ENCODE measurements around the gene ICAM3.

ICAM3 gene

GRCh38 chr19:10364644-10365043 lies 25.2 kb upstream of the ICAM3 start:
- TF ChIP-seq SP1 (IDR thresholded peaks at IDR 0.05) = no peak
- no peak for TF ChIP-seq SUZ12 (IDR thresholded peaks at IDR 0.05)
- no peak for TF ChIP-seq ARNT (IDR thresholded peaks at IDR 0.05)
- TF ChIP-seq ELF4 (IDR thresholded peaks at IDR 0.05) = no peak
- no peak for TF ChIP-seq LEF1 (IDR thresholded peaks at IDR 0.05; ENCODE audit: borderline replicate concordance)
- TF ChIP-seq FOXM1 (IDR thresholded peaks at IDR 0.05; ENCODE audit: borderline replicate concordance) = no peak
- ChIA-PET POLR2A (no interaction called here), CTCF (no interaction called here)
- DNase-seq (ENCODE audit: extremely low spot score) = no peak

- POLR2A ChIA-PET = no interaction called here
- no peak for DNase-seq (ENCODE audit: extremely low spot score)
- CTCF ChIA-PET = no interaction called here
- TF ChIP-seq PKNOX1 (IDR thresholded peaks at IDR 0.05) (no peak), SUZ12 (IDR thresholded peaks at IDR 0.05) (no peak), ZNF384 (IDR thresholded peaks at IDR 0.05) (no peak), FOXA1 (IDR thresholded peaks at IDR 0.05) (no peak), HDGF (IDR thresholded peaks at IDR 0.05; ENCODE audit: borderline replicate concordance) (no peak), FOXK2 (IDR thresholded peaks at IDR 0.05) (no peak), NFRKB (IDR thresholded peaks at IDR 0.05) (no peak), FOXM1 (IDR thresholded peaks at IDR 0.05; ENCODE audit: borderline replicate concordance) (no peak), CTBP1 (IDR thresholded peaks at IDR 0.05; ENCODE audit: borderline replicate concordance) (no peak), ARNT (IDR thresholded peaks at IDR 0.05) (no peak)
These were observed 24.4 kb upstream of the ICAM3 start for GRCh38 chr19:10363789-10364281.

GRCh38 chr19:10362259-10362658 lies 22.8 kb upstream of the ICAM3 start:
- ChIA-PET CTCF (no interaction called here), POLR2A (no interaction called here)
- no peak for DNase-seq (ENCODE audit: extremely low spot score)
- no peak for TF ChIP-seq BHLHE40 (IDR thresholded peaks at IDR 0.05; ENCODE audit: borderline replicate concordance)
- no peak for TF ChIP-seq L3MBTL2 (conservative IDR thresholded peaks at IDR 0.05)

- TF ChIP-seq FOXK2 (IDR thresholded peaks at IDR 0.05) (no peak), TARDBP (IDR thresholded peaks at IDR 0.05) (no peak), L3MBTL2 (conservative IDR thresholded peaks at IDR 0.05) (no peak), FOXM1 (IDR thresholded peaks at IDR 0.05; ENCODE audit: borderline replicate concordance) (no peak), HDGF (IDR thresholded peaks at IDR 0.05; ENCODE audit: borderline replicate concordance) (no peak), FOXA1 (IDR thresholded peaks at IDR 0.05) (no peak), LEF1 (IDR thresholded peaks at IDR 0.05; ENCODE audit: borderline replicate concordance) (no peak)
- no peak for DNase-seq (ENCODE audit: extremely low spot score)
- CTCF ChIA-PET = no interaction called here
- POLR2A ChIA-PET = no interaction called here
These were observed 22.2 kb upstream of the ICAM3 start for GRCh38 chr19:10361569-10362011.

- ChIA-PET CTCF (no interaction called here), POLR2A (no interaction called here)
- no peak for TF ChIP-seq FOXM1 (IDR thresholded peaks at IDR 0.05; ENCODE audit: borderline replicate concordance)
- no peak for TF ChIP-seq PKNOX1 (IDR thresholded peaks at IDR 0.05)
- no peak for TF ChIP-seq ARNT (IDR thresholded peaks at IDR 0.05)
- TF ChIP-seq FOXA1 (IDR thresholded peaks at IDR 0.05) = no peak
- TF ChIP-seq BHLHE40 (IDR thresholded peaks at IDR 0.05; ENCODE audit: borderline replicate concordance) = no peak
- TF ChIP-seq NFRKB (IDR thresholded peaks at IDR 0.05) = no peak
- no peak for TF ChIP-seq HDGF (IDR thresholded peaks at IDR 0.05; ENCODE audit: borderline replicate concordance)
- no peak for TF ChIP-seq SUZ12 (IDR thresholded peaks at IDR 0.05)
- no peak for TF ChIP-seq LEF1 (IDR thresholded peaks at IDR 0.05; ENCODE audit: borderline replicate concordance)
- TF ChIP-seq ZNF384 (IDR thresholded peaks at IDR 0.05) = no peak
- TF ChIP-seq CTBP1 (IDR thresholded peaks at IDR 0.05; ENCODE audit: borderline replicate concordance) = no peak
- TF ChIP-seq SP1 (IDR thresholded peaks at IDR 0.05) = no peak
- TF ChIP-seq ELF4 (IDR thresholded peaks at IDR 0.05) = no peak
- no peak for TF ChIP-seq FOXK2 (IDR thresholded peaks at IDR 0.05)
- no peak for DNase-seq (ENCODE audit: extremely low spot score)
These were observed 17.0 kb upstream of the ICAM3 start for GRCh38 chr19:10356431-10356830.

- DNase-seq (ENCODE audit: extremely low spot score) = peak; percentile 75
- no peak for TF ChIP-seq TARDBP (IDR thresholded peaks at IDR 0.05)
- ChIA-PET CTCF (no interaction called here), POLR2A (no interaction called here)
These were observed 14.5 kb upstream of the ICAM3 start for GRCh38 chr19:10353793-10354391.

GRCh38 chr19:10352764-10353671 lies 13.6 kb upstream of the ICAM3 start:
- no peak for DNase-seq (ENCODE audit: extremely low spot score)

More at GRCh38 chr19:10352764-10353671, 13.6 kb upstream of the ICAM3 start:
- ChIA-PET POLR2A (no interaction called here), CTCF (no interaction called here)
- no peak for TF ChIP-seq BHLHE40 (IDR thresholded peaks at IDR 0.05; ENCODE audit: borderline replicate concordance)

Measured in HEK293T (cell line).